Right cardiac atrium (tissue), 5 donors: ENCODE results near the gene CEP112. TPM values are rescaled to one million over a fixed set of nuclear protein-coding genes. Genes with fewer than 3 reads are reported as not detected.

Experiments used
- ATAC-seq, 2 donors: fragments of 200-7000 bp; cut with Tn5 transposase; one replicate each; pipeline versions ENCODE4 v1.8.0 to v1.9.1; 2020; ENCODE audit warnings: moderate library complexity in 2 of 2, mild to moderate bottlenecking in 1 of 2
- DNase-seq, 3 donors: peaks; one replicate each; pipeline ENCODE4 v3.0.0-alpha.2; 2020
- H3K27ac ChIP-seq: one replicate; pipeline ENCODE4 v1.5.1; 2013; ENCODE audit warnings: mild to moderate bottlenecking, low read length, control low read depth, moderate library complexity
- H3K27me3 ChIP-seq: one replicate; pipeline ENCODE4 v1.6.1; 2013; ENCODE audit not compliant: control insufficient read depth, insufficient read depth
- H3K4me1 ChIP-seq: one replicate; pipeline ENCODE4 v1.6.1; 2013; ENCODE audit warnings: low read length; ENCODE audit not compliant: control insufficient read depth, insufficient read depth
- H3K4me3 ChIP-seq: one replicate; pipeline ENCODE4 v1.5.1; 2013; ENCODE audit warnings: low read length, control low read depth
- H3K9me3 ChIP-seq: one replicate; pipeline ENCODE4 v1.6.1; 2013; ENCODE audit warnings: low read length; ENCODE audit not compliant: control insufficient read depth
- WGBS: extraction: QIAGEN DNeasy Blood & Tissue Kit; methylation state at CpG from one replicate; pipeline ENCODE4 v1.1.7; 2013; 5-methylcytosine and 5-hydroxymethylcytosine counted together
- intact Hi-C, 4 donors: fragments of 100-400 bp; cut with DNase I; formaldehyde crosslinking; loops; one replicate each; pipeline versions ENCODE4 v1.11.0 to v1.14.0; 2022 to 2023
- polyA plus RNA-seq: library from polyadenylated mRNA; stranded (reverse); fragments of 200-250 nt; gene quantifications from one replicate; pipeline ENCODE4 v1.2.3, GENCODE V29; 2013
- total RNA-seq, 4 donors: library from RNA; stranded (reverse); fragmentation: NEBNext Ultra II Directional; extraction: Animal tissue kit (Norgen Biotek cat#: 25700); gene quantifications; one replicate each; pipeline ENCODE4 v1.2.1, GENCODE V29; 2021
- donor health status: healthy with polysubstance abuse.
- donor health status: DM: no; HTN: yes; CAD: no.
- donor health status: DM: no; HTN: no; CAD: no.
- donor health status: DM: no; HTN: yes; CAD: no; lungs with severe emphysema.
- donor health status: DM: yes; HTN: yes; CAD: no.

CEP112 gene
- total and polyA plus RNA-seq, 5 donors: 11.1 to 23.1 (median 18.0) TPM

GRCh38 chr17:66149562-66149961 lies 42.4 kb downstream of the CEP112 start:
- Histone ChIP-seq H3K4me3 (no peak overlapping the region), H3K4me1 (no peaks in the 10 kb centered on the region), H3K9me3 (no peaks in the 10 kb centered on the region), H3K27me3 (no peaks in the 10 kb centered on the region), H3K27ac (no peak overlapping the region)
- ATAC-seq (no peak), DNase-seq (no peak)
- intact Hi-C loops: no loop called here

GRCh38 chr17:66146394-66146793 lies 45.5 kb downstream of the CEP112 start:
- DNase-seq (no peak), ATAC-seq (no peak)
- intact Hi-C loops: no loop called here
- no peak overlapping the region for H3K27ac ChIP-seq
- no peaks in the 10 kb centered on the region for H3K4me1 ChIP-seq
- 97% methylated on average over 4 of the region's 4 CpGs for WGBS
- no peaks in the 10 kb centered on the region for H3K9me3 ChIP-seq
- no peaks in the 10 kb centered on the region for H3K27me3 ChIP-seq
- H3K4me3 ChIP-seq: no peak overlapping the region

DNA sequence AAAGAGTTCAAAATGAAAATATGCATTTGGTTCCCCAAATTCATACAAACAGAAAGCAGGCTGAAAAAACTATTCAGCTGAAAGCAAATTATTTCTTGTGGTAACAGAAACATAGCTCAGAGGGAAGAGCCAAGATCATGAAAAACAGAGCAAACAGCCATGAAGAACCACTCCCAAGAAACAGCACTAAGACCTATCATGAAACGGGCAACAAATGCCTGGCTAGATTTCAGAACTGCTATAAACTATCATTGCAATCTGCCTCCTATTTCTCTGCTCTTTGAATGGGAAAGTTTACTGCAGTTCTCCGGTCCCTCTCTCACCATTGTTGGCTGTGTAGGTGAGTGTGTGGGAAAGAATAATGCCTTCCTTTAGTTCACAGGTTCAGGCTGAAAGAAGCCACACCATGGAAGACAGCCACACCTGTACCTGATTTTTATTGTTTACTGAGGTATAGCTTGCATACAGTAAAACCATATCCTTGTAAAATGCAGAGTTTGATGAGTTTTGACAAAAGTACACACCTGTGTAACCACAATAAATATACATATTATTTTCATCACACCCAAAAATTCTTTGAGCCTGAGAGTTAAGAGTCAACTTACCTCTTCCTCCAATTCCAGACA lies 48.2 kb downstream of the CEP112 start:
- Histone ChIP-seq H3K4me3 (no peak overlapping the region), H3K4me1 (no peaks in the 10 kb centered on the region), H3K9me3 (no peaks in the 10 kb centered on the region), H3K27ac (no peak overlapping the region), H3K27me3 (no peaks in the 10 kb centered on the region)
- DNase-seq: no peak
- ATAC-seq: no peak
- 91% methylated on average over 2 of the region's 2 CpGs for WGBS
- intact Hi-C loops: no loop called here

- H3K9me3 ChIP-seq: no peaks in the 10 kb centered on the region
- 93% methylated on average over 7 of the region's 7 CpGs for WGBS
- intact Hi-C loops: no loop called here
- no peaks in the 10 kb centered on the region for H3K4me1 ChIP-seq
- no peaks in the 10 kb centered on the region for H3K27me3 ChIP-seq
- no peak overlapping the region for H3K4me3 ChIP-seq
- no peak overlapping the region for H3K27ac ChIP-seq
- ATAC-seq: no peak
- no peak for DNase-seq
Measured at GRCh38 chr17:66142428-66142827, 49.5 kb downstream of the CEP112 start.

- H3K4me1 ChIP-seq: no peaks in the 10 kb centered on the region
- WGBS: 83% methylated on average over 3 of the region's 3 CpGs
- ATAC-seq (no peak), DNase-seq (no peak)
- H3K27ac ChIP-seq: no peak overlapping the region
- no peaks in the 10 kb centered on the region for H3K27me3 ChIP-seq
- H3K9me3 ChIP-seq: no peaks in the 10 kb centered on the region
- no peak overlapping the region for H3K4me3 ChIP-seq
- intact Hi-C loops: no loop called here
Measured at GRCh38 chr17:66138120-66138519, 53.8 kb downstream of the CEP112 start.

DNA sequence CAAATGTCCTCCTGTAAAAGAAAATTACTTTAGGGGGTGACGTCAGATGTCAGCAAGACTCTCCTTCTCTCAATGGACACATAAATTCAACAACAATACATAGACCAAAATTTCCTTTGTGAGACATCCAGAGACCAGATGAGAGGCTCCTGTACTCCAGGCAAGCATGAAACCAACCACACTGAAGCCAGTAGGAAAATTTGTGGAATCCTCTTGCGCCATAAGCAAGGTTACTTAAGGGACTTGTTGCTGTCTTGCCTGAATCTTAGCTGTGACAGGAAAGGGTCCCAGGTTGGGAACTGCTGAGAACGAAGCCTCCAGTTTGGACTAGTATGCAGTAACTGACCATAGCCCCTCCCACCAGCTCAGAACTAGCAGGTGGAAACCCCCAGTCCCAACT lies 56.0 kb downstream of the CEP112 start:
- no peaks in the 10 kb centered on the region for H3K4me1 ChIP-seq
- no peaks in the 10 kb centered on the region for H3K9me3 ChIP-seq
- H3K27ac ChIP-seq: no peak overlapping the region
- no peak overlapping the region for H3K4me3 ChIP-seq
- no peaks in the 10 kb centered on the region for H3K27me3 ChIP-seq
- no peak for DNase-seq
- intact Hi-C loops: no loop called here
- no peak for ATAC-seq
- 99% methylated on average over 3 of the region's 3 CpGs for WGBS

DNA sequence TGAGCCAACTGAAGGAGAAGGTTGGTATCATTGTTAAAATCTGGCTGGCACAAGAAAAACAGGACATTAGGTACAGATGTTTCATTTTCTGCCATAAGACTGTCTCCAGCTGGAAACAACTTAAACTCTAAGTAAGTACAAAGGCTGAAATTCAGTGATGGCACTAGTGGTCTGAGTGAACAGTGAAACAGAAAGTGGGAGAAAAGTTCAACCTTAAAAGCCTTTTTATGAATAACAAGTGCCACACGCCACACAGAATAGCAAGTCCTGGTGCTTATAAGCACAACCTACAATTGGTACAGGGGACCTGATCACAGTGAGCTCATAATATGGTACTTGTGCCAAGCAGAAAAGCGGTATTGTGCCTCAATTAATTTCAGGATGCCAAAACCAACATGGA lies 56.7 kb downstream of the CEP112 start:
- 91% methylated on average over 2 of the region's 2 CpGs for WGBS
- ATAC-seq: no peak
- no peak for DNase-seq
- Histone ChIP-seq H3K4me3 (no peak overlapping the region), H3K9me3 (no peaks in the 10 kb centered on the region), H3K27me3 (no peaks in the 10 kb centered on the region), H3K27ac (no peak overlapping the region), H3K4me1 (no peaks in the 10 kb centered on the region)
- intact Hi-C loops: no loop called here

DNA sequence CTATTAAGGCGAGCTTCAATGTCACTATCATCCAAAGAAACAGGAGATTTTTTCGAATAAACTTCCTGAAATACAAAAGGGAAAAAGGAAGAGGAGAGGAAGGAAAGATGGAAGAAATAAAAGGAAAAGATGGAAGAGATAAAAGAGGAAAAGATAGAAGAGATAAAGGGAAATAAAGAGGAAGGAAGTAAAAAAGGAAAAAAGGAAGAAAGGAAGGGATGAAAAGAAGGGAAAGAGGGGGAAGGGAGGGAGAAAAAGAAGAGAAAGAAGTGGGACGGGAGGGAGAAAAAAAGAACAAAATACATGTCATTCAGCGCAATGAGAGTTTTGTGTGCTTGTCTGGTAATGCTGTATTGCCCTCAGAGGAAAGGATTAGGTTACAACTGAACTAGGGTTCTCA lies 62.2 kb downstream of the CEP112 start:
- no peak overlapping the region for H3K4me3 ChIP-seq
- H3K9me3 ChIP-seq: no peaks in the 10 kb centered on the region
- 91% methylated on average over 4 of the region's 4 CpGs for WGBS
- H3K27me3 ChIP-seq: no peaks in the 10 kb centered on the region
- no peaks in the 10 kb centered on the region for H3K4me1 ChIP-seq
- ATAC-seq (no peak), DNase-seq (no peak)
- no peak overlapping the region for H3K27ac ChIP-seq
- intact Hi-C loops: no loop called here

DNA sequence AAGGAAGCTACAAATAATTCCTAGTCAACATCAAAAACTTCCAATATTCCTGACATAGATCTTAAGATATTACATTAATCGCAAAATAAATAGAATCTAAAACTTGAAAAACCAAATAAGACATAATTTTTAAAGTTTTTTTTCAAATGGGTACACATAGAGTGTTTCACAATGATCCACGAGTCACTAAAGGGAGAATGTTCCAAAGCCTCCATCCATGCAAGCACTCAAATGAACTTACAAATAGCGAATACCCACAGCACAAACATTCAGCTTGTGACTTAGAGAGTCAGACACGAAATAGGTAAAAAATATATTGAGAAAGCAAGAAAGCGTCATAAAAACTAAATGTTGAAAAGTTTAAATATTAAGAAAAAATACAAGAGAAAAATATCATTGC lies 65.7 kb downstream of the CEP112 start:
- H3K9me3 ChIP-seq: no peaks in the 10 kb centered on the region
- no peaks in the 10 kb centered on the region for H3K4me1 ChIP-seq
- no peak overlapping the region for H3K4me3 ChIP-seq
- H3K27ac ChIP-seq: no peak overlapping the region
- no peaks in the 10 kb centered on the region for H3K27me3 ChIP-seq
- WGBS: 96% methylated on average over 5 of the region's 5 CpGs
- ATAC-seq (no peak), DNase-seq (no peak)
- intact Hi-C loops: no loop called here

GRCh38 chr17:66123163-66123562 lies 68.8 kb downstream of the CEP112 start:
- Histone ChIP-seq H3K4me1 (no peaks in the 10 kb centered on the region), H3K27me3 (no peaks in the 10 kb centered on the region), H3K4me3 (no peak overlapping the region), H3K27ac (no peak overlapping the region), H3K9me3 (no peaks in the 10 kb centered on the region)
- ATAC-seq (no peak), DNase-seq (no peak)
- intact Hi-C loops: no loop called here
- WGBS: 92% methylated on average over 1 of the region's 1 CpG

- intact Hi-C loops: no loop called here
- WGBS: 78% methylated on average over 2 of the region's 2 CpGs
- H3K4me1 ChIP-seq: no peaks in the 10 kb centered on the region
- no peaks in the 10 kb centered on the region for H3K9me3 ChIP-seq
- ATAC-seq (no peak), DNase-seq (no peak)
- no peaks in the 10 kb centered on the region for H3K27me3 ChIP-seq
- no peak overlapping the region for H3K4me3 ChIP-seq
- H3K27ac ChIP-seq: no peak overlapping the region
Measured at GRCh38 chr17:66115246-66115645, 76.7 kb downstream of the CEP112 start.

DNA sequence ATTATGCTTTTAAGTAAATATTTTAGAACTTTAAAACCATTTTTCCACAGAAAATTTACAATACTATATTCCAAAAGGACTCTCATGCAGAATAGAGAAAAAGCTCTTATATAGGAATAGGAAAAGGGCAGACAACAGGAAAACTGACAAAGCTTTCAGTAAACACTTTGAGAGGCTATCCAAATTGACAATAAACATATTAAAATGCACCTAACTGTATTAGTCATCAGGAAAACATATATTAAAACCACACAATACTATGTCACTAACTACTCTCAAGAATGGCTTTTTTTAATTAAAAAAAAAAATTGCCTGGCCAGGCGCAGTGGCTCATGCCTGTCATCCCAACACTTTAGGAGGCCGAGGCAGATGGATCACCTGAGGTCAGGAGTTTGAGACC lies 77.3 kb downstream of the CEP112 start:
- no peak overlapping the region for H3K27ac ChIP-seq
- H3K4me3 ChIP-seq: no peak overlapping the region
- no peak for DNase-seq
- no peak for ATAC-seq
- no peaks in the 10 kb centered on the region for H3K9me3 ChIP-seq
- intact Hi-C loops: no loop called here
- no peaks in the 10 kb centered on the region for H3K27me3 ChIP-seq
- 95% methylated on average over 2 of the region's 2 CpGs for WGBS
- H3K4me1 ChIP-seq: no peaks in the 10 kb centered on the region
